ENCODE measurements around the gene PRRC2A. TPM values are rescaled to one million over a fixed set of nuclear protein-coding genes. Genes with fewer than 3 reads are reported as not detected.

Gene PRRC2A
- polyA plus RNA-seq, 2 of the 4 experiments (the other 2 are of a cell fraction) = 28.0 to 61.1 TPM

GRCh38 chr6:31658158-31658688 is 37.7 kb downstream of the PRRC2A start:
- Histone ChIP-seq H3K4me1 (peaks cover 26% of the 10 kb centered on the region), H3K27ac (no peak overlapping the region), H3K4me2 (peak overlapping the region; percentile 99; the same call in 2 of the 3 replicates), H3K4me3 (no peak overlapping the region), H3K9me3 (no peaks in the 10 kb centered on the region)
- no peak for DNase-seq (ENCODE audit: low read depth in 1 of 2, low spot score in 1 of 2)
- CTCF ChIA-PET = interaction anchor here (1.5 kb wide), 1 partner anchor 60 kb away, joined by 3 read pairs; no protein-coding TSS in a partner anchor
- POLR2A ChIA-PET = interaction anchor here (0.7 kb wide), 1 partner anchor 45 kb away, joined by 3 read pairs; the partner anchor contains the start of gene ABHD16A
- 69% methylated on average over 4 of the region's 4 CpGs for WGBS (ENCODE audit: missing lambda C conversion rate)
- FAIRE-seq = no peak
- no peak for ATAC-seq
- TF ChIP-seq MAFK (IDR thresholded peaks at IDR 0.05; ENCODE audit: partially characterized antibody) (peak; percentile 44), SREBF2 (IDR thresholded peaks at IDR 0.05) (no peak)

DNA sequence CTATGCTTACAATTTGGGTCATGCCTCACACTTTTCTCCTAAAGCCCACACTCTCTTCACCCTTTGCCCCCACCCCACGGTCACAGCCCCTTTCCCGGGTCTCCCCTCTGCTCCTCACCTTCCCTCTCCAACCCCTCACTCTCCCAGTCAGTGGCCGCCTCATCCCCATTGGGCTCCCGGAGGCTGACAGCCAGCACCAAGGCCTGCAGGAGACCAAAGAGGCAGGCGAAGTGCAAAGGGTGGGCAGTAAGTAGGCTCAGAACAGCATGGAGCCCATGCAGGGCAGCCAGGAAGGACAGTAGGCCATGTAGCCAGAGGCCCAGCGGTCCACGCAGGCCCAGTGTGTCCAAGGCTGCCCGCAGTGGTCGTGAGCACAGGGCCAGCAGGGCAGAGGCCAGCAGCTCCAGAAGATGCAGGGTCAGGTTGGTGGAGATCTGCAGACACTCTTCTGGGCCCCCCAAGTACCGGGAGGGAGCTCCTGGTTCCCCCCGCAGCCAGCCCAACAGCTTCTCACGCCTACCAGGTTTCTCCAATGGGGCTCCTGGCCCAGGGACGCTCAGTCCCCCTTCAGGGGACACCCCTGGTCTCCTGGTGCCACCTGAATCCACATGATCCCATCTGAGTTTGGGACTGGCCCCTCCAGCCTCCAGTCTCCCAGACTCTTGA is 38.6 kb downstream of the PRRC2A start:
- H3K4me1 ChIP-seq = peaks cover 28% of the 10 kb centered on the region
- no peak for TF ChIP-seq EHF (CRISPR knock-in tag; IDR thresholded peaks at IDR 0.05)
- no peak for TF ChIP-seq PBX3 (IDR thresholded peaks at IDR 0.05)
- no peak for TF ChIP-seq RAD21 (conservative IDR thresholded peaks at IDR 0.05 in 1 of 2, IDR thresholded peaks at IDR 0.05 in 1 of 2)
- no peak for TF ChIP-seq POLR2A (IDR thresholded peaks at IDR 0.05; ENCODE audit: low read length)
- no peak for TF ChIP-seq MAFK (IDR thresholded peaks at IDR 0.05; ENCODE audit: partially characterized antibody)
- no peak for TF ChIP-seq SMC3 (IDR thresholded peaks at IDR 0.05)
- no peak for TF ChIP-seq PHF8 (IDR thresholded peaks at IDR 0.05; ENCODE audit: borderline replicate concordance, low read depth)
- no peak for TF ChIP-seq ZSCAN20 (CRISPR knock-in tag; IDR thresholded peaks at IDR 0.05)
- no peak for TF ChIP-seq RCOR1 (IDR thresholded peaks at IDR 0.05; ENCODE audit: low read depth, low read length)
- 77% methylated on average over 4 of the region's 13 CpGs for WGBS (ENCODE audit: missing lambda C conversion rate)
- DNase-seq (ENCODE audit: low read depth in 1 of 2, low spot score in 1 of 2) (no peak), FAIRE-seq (no peak), ATAC-seq (no peak)
- peak overlapping the region; percentile 91; the same call in 2 of the 3 replicates for H3K4me3 ChIP-seq
- ChIA-PET POLR2A (interaction anchor here (0.6 to 0.7 kb wide), 2 partner anchors 44 to 120 kb away, joined by 3 to 6 read pairs; partner anchors contain the start of gene ABHD16A), CTCF (no interaction called here)
- no peaks in the 10 kb centered on the region for H3K9me3 ChIP-seq
- H3K4me2 ChIP-seq = peak overlapping the region; percentile 99
- peak overlapping the region in 1 of 2 experiments; percentile 99; a peak in 2 of 6 replicates for H3K27ac ChIP-seq

DNA sequence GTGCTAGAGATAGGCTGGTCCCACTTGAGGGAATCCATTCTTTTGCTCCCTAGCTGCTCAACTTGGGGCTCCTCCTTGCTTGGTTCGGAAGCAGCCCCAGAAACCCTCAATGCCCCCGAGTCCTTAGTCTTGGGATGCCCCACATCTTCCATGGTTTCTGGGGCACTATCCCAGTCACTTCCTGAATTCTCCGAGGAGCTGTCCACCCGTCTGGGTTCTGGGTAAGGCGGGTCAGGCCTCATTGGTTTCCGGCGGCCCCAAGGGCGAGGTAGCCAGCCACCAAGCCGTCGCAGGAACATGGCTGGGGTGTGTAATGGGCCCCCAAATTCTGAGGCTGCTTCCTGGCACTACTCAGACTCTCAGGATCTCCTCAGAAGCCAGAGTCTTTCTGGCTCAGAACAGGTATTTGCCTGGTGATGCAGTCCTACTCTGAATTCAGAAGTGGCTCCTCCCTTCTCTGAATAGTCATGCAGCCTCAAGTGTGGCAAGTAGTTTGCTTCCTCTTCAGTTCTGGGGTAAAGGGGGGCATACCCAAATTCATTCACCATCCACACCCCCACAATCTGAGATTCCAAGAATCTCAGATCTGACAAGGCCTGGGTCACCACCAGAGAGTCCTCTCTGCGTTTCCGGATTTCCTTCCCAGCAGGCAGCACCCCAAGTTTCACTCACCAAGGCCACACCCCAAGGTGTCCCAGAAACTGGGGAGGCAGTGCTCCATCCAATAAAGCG is 39.3 kb downstream of the PRRC2A start:
- FAIRE-seq = no peak
- ChIA-PET POLR2A (interaction anchor here (0.6 to 1.5 kb wide), 7 partner anchors 8 to 239 kb away, joined by 3 to 11 read pairs (median 4); partner anchors contain the start of genes DDX39B, HSPA1A, HSPA1B and HSPA1L), CTCF (interaction anchor here (1.1 kb wide), 1 partner anchor 7 kb away, joined by 3 read pairs; the partner anchor contains the start of gene BAG6)
- no peak for DNase-seq (ENCODE audit: low read depth in 1 of 2, low spot score in 1 of 2)
- Histone ChIP-seq H3K9me3 (no peaks in the 10 kb centered on the region), H3K27ac (peak overlapping the region; percentile 93 to 99), H3K4me3 (peak overlapping the region; percentile 91), H3K4me1 (peaks cover 31% of the 10 kb centered on the region), H3K4me2 (peak overlapping the region; percentile 99)
- no CpG with 5 or more reads among the region's 13 CpGs for WGBS (ENCODE audit: missing lambda C conversion rate)
- ATAC-seq = peak in 1 of 2 experiments; percentile 7; a peak in 2 of 6 replicates
- no peak for TF ChIP-seq ZSCAN20 (CRISPR knock-in tag; IDR thresholded peaks at IDR 0.05)
- peak; percentile 60 for TF ChIP-seq REST (IDR thresholded peaks at IDR 0.05)
